WI38 (cell line): ENCODE measurements around the gene SHB.

Source experiments
- H3K4me3 ChIP-seq: 2 replicates; pipeline ENCODE4 v1.5.1; 2011; ENCODE audit warnings: low read depth, mild to moderate bottlenecking, control low read depth, low read length
- TF ChIP-seq, protein P1 (sequence below): IDR thresholded peaks from 2 replicates; pipeline ENCODE4 v1.5.1; 2012; ENCODE audit warnings: low read depth, mild to moderate bottlenecking, control low read depth, low read length

Gene SHB

DNA sequence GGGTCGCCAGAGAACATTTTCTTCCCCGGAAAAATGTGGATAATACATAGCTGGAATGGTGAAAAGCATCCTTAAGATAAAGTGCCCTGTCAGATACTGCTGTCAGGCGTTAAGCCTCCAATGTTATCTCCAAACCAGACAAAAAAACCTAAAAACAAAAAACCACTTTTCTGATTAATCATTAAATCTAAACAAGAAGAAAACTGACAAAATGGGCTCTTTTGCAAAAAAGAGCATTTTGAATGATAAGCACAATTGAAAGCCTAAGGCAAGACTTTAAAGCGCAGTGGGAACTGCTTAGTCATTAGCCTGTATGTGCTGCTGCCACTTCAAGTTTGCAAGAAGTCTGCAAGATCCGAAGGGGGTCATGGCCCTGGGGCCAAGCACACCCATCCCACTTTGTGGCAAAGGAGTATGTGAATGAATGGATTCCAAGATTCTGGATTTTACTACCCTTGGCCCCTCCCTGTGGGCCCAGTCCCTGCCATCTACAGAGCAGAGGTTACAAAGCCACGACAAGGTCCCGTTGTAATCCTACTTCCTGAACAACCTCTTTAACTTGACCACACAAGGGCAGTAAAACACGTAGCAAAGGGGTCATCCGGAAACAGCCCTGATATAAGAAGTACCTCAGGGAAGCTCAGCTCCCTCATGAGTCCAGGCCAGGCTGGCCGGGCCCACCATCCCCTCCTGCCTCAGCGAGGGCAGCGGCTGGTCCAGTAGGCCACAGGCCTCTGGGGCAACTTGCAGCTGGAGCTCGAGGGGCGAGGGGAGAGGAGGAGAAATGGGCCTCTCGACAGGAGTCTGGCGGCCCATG, 29.7 kb downstream of the SHB start:
- TF ChIP-seq, protein P1, sequence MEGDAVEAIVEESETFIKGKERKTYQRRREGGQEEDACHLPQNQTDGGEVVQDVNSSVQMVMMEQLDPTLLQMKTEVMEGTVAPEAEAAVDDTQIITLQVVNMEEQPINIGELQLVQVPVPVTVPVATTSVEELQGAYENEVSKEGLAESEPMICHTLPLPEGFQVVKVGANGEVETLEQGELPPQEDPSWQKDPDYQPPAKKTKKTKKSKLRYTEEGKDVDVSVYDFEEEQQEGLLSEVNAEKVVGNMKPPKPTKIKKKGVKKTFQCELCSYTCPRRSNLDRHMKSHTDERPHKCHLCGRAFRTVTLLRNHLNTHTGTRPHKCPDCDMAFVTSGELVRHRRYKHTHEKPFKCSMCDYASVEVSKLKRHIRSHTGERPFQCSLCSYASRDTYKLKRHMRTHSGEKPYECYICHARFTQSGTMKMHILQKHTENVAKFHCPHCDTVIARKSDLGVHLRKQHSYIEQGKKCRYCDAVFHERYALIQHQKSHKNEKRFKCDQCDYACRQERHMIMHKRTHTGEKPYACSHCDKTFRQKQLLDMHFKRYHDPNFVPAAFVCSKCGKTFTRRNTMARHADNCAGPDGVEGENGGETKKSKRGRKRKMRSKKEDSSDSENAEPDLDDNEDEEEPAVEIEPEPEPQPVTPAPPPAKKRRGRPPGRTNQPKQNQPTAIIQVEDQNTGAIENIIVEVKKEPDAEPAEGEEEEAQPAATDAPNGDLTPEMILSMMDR, result no peak
- no peak overlapping the region for H3K4me3 ChIP-seq

DNA sequence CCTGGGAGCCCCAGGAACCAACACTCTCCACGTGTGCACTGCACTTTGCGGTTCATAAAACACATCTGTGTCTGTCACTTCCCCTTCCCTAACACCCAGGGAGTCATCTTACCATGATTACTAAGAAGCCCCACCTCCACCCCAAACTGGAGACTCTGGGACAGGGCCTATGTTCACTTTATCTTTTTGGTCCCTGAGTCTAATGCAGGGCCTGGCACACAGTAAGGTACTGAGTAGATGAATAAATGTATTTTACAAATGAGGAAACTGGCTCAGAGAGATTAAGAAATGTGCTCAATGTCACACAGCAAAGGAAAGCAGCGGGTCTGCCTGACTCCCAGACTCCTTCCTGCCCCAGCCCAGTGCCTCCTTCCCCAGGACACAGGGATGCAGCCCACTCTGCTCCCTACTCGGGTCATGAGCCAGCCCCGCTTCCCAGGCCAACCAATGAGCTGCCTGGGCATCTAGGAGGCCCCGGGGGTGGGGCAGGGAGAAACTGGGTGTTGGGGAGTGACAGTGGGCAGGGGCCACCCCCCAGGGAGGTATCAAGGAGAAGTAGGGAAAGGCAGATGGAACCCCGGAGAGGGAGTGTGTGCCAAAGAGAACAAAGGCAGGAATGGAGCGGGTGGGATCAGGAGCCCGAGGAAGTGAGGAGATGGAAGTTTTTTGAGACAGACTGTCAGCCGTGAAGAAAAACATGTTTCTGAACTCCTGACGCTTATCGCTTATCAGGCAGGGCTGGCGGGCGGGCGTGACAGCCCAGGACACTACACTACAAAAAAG, 30.5 kb downstream of the SHB start:
- H3K4me3 ChIP-seq, result no peak overlapping the region
- TF ChIP-seq, protein P1, result no peak

DNA sequence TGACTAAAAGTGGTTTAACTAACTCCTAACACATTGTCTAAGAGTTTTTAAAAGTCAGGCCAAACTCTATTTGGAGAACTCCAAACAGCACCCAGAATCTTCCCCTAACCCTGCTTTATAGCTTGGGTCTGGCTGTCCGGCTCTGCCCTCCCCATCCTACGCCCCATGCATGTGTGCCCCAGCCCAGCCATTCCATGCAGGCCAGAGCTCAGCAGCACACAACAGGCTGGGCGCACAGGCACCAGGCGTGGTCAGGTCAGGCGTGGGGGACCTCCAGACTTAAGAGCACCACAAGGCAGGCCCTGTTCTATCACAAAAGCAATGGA, 31.1 kb downstream of the SHB start:
- no peak overlapping the region for H3K4me3 ChIP-seq
- TF ChIP-seq, protein P1, result no peak

DNA sequence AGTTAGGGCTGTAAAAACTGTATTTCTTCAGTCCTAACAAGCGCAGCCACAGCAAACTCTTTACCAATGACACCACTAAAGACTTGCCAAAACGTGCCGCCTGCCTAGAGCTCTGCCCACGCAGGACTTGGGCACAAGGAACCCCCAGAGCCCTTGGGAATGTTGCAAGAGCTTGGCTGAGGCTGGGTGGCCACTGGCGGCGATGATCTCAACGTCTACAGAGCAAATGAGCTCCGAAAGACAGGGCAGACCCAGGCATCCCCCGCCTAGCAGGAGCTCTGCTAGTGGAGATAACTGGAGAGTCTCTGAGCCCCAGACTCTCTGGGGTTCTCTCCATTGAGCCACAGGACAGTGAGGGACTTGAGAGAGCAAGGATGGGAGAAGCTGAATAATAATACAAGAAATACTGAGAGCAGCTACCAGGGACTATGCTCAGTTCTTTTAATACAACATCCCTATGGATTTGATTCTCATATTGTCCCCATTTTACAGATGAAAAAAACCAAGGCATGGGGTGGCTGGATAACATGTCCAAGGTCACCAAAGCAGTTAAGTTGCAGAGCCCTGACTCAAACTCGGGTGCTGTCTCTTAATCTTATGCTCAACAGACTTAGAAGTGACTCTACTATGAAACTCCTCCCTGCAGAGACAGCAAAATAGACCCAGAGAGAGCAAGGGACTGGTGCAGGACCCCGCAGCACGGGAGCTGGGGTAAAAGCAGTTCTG, 32.5 kb downstream of the SHB start:
- TF ChIP-seq, protein P1, result no peak
- no peak overlapping the region for H3K4me3 ChIP-seq

DNA sequence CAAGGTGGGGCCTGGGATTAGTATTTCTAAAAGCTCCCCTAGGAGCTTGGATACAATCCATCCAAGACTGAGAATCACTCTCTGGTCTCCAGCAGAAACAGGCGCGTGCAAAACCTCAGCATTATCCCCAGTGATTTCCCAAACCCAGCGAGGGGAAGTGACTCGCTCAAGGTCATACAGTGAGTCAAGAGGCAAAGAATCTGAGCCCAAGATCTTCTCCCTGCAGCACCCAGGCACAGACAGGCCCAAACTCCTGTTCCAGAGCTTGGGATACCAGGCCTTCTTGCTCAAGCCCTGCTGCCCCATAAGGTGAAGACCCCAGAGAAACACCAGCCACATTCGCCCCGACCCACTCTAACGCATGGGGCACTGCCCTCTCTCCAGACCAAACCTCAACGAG, 33.2 kb downstream of the SHB start:
- H3K4me3 ChIP-seq, result no peak overlapping the region
- TF ChIP-seq, protein P1, result no peak

DNA sequence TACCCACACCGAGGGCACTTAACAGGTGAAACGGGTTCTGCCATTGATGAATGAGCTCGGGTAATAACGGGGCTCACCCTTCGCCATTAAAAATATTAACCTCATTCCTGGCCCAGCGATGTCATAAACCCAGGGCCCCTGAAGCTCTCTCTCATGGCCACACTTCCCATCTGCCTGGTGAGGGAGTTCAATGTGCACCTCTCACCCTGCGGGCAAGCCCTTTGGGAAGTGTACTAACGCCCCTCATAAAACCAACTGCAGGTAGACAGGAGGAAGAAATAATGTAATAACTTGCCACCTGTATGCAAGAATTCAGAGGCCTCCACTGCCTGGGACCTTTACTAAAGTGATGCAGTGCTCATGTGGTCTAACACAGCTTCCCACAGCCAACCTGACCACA, 35.1 kb downstream of the SHB start:
- H3K4me3 ChIP-seq, result no peak overlapping the region
- TF ChIP-seq, protein P1, result no peak
